HepG2 (cell line): Measurements from ENCODE around the gene LEMD2. TPM values are rescaled to one million over a fixed set of nuclear protein-coding genes. Genes with fewer than 3 reads are reported as not detected.

Source experiments
- CHD2 ChIP-seq: IDR thresholded peaks from 2 replicates; pipeline ENCODE4 v1.6.1; 2011; ENCODE audit warnings: low read depth, low read length, improper control_type of control experiment
- KAT2B ChIP-seq: fragments of 150-350 bp; IDR thresholded peaks from 2 replicates; pipeline ENCODE4 v1.6.1; 2014; ENCODE audit warnings: low read depth, low read length, borderline replicate concordance
- POLR2A ChIP-seq, 2 experiments: IDR thresholded peaks; 2 replicates each; pipeline ENCODE4 v1.6.1; 2011; ENCODE audit warnings: low read depth in 2 of 2, low read length in 2 of 2, mild to moderate bottlenecking in 1 of 2, moderate library complexity in 1 of 2; ENCODE audit not compliant: insufficient read depth in 1 of 2
- YEATS2 ChIP-seq: sonication (generic); formaldehyde crosslinking; IDR thresholded peaks from 2 replicates; pipeline ENCODE4 v1.4.0; 2020; ENCODE audit warnings: missing genetic modification reagents, borderline replicate concordance
- ZBTB42 ChIP-seq: sonication (generic); formaldehyde crosslinking; IDR thresholded peaks from 2 replicates; pipeline ENCODE4 v1.5.0; 2020; ENCODE audit warnings: mild to moderate bottlenecking, missing genetic modification reagents
- ZFX ChIP-seq: sonication (generic); formaldehyde crosslinking; IDR thresholded peaks from 2 replicates; pipeline ENCODE4 v1.4.0; 2020; ENCODE audit warnings: mild to moderate bottlenecking, low read depth, missing genetic modification reagents, moderate library complexity
- ZNF256 ChIP-seq: sonication (generic); formaldehyde crosslinking; conservative IDR thresholded peaks from 2 replicates; pipeline ENCODE4 v1.4.0; 2020; ENCODE audit warnings: missing genetic modification reagents
- ZNF331 ChIP-seq: sonication (generic); formaldehyde crosslinking; IDR thresholded peaks from 2 replicates; pipeline ENCODE4 v1.4.0; 2020; ENCODE audit warnings: missing genetic modification reagents
- ZNF546 ChIP-seq: sonication (generic); formaldehyde crosslinking; conservative IDR thresholded peaks from 2 replicates; pipeline ENCODE4 v1.8.1; 2023; ENCODE audit warnings: mild to moderate bottlenecking, missing genetic modification reagents
- ZNF550 ChIP-seq: sonication (generic); formaldehyde crosslinking; IDR thresholded peaks from 2 replicates; pipeline ENCODE4 v1.4.0; 2020; ENCODE audit warnings: mild to moderate bottlenecking, missing genetic modification reagents, borderline replicate concordance
- ZNF792 ChIP-seq: IDR thresholded peaks from 2 replicates; pipeline ENCODE4 v1.6.1; 2016
- ZNF878 ChIP-seq: sonication (generic); formaldehyde crosslinking; IDR thresholded peaks from 2 replicates; pipeline ENCODE4 v1.8.1; 2023; ENCODE audit warnings: mild to moderate bottlenecking, missing genetic modification reagents, moderate library complexity
- polyA plus RNA-seq, 8 experiments: library from polyadenylated mRNA; depleted of rRNA in 3 of 8; stranded (reverse) in 7 of 8; unstranded in 1 of 8; fragments of >200 nt; fragmentation: Illumina TruSeq in 4 of 8; extraction: Trizol in 4 of 8; gene quantifications; 2 replicates each; pipeline versions ENCODE4 v1.2.1 to v1.2.3, GENCODE V29; 2011 to 2016; ENCODE audit warnings: low read depth in 4 of 8, missing spikeins in 1 of 8, mixed read lengths in 1 of 8; ENCODE audit not compliant: insufficient read depth in 1 of 8
- total RNA-seq, 5 experiments: library from RNA; depleted of rRNA; stranded (reverse); fragments of >200 nt; fragmentation: Illumina TruSeq; extraction: Trizol; gene quantifications; 2 replicates each; pipeline ENCODE4 v1.2.3, GENCODE V29; 2016; ENCODE audit warnings: low read depth in 1 of 5
- TF ChIP-seq, protein P1 (sequence below): sonication (generic); formaldehyde crosslinking; IDR thresholded peaks from 2 replicates; pipeline ENCODE4 v1.4.0; 2020; ENCODE audit warnings: missing genetic modification reagents
- TF ChIP-seq, protein P2 (sequence below): sonication (generic); formaldehyde crosslinking; IDR thresholded peaks from 2 replicates; pipeline ENCODE4 v1.8.0; 2022; ENCODE audit warnings: missing genetic modification reagents, low read depth, mild to moderate bottlenecking, borderline replicate concordance
- TF ChIP-seq, protein P3 (sequence below): sonication (generic); formaldehyde crosslinking; IDR thresholded peaks from 2 replicates; pipeline ENCODE4 v1.8.0; 2022; ENCODE audit warnings: mild to moderate bottlenecking, missing genetic modification reagents, borderline replicate concordance
- TF ChIP-seq, protein P4 (sequence below): IDR thresholded peaks from 2 replicates; pipeline ENCODE4 v1.6.1; 2016
- TF ChIP-seq, protein P5 (sequence below): sonication (generic); formaldehyde crosslinking; IDR thresholded peaks from 2 replicates; pipeline ENCODE4 v1.5.1; 2020; ENCODE audit warnings: missing genetic modification reagents, mild to moderate bottlenecking, borderline replicate concordance
- TF ChIP-seq, protein P6 (sequence below): sonication (generic); formaldehyde crosslinking; IDR thresholded peaks from 2 replicates; pipeline ENCODE4 v1.8.1; 2023; ENCODE audit warnings: mild to moderate bottlenecking, missing genetic modification reagents

LEMD2 gene
- total and polyA plus RNA-seq, 2 of the 13 experiments (the other 11 are each of a cell fraction or from before 2014, with no cell fraction given) = 45.2 to 62.9 TPM

DNA sequence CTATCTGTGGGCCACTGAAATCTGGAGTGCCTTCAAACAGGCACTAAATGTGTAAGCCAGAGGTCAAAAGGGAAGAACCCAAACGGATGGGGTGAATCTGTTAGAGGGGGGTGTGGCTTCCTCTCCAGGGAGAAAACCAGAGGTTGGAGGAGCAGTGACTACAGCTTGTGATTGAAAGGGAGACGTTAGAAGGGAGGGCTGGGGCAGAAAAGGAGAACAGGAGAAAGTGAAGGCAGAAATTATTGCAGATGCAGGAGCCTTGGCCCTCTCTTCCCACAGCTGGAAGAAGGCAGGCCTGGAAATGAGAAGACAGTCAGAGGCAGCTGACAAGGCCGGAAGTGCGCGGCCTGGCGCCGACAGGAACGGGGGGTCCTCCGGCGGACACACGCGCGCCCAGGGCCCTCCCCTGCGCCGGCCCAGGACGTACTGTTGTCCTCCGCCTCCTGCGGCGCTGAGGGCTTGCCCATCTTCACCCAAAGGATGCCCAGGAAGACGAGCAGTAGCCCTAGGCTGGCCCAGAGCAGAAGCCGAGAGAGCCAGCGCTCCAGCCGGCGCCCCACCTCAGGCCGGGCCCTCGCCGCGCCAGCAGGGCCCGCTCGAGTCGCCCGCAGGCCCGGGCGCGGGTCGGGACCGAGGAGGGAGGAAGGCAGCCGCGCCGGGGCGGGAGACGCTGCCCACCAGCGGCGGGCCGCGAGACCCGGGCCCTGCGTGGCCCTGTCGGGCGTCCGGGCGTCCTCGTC, 806 bp downstream of the LEMD2 start (continued):
- TF ChIP-seq, protein P1, sequence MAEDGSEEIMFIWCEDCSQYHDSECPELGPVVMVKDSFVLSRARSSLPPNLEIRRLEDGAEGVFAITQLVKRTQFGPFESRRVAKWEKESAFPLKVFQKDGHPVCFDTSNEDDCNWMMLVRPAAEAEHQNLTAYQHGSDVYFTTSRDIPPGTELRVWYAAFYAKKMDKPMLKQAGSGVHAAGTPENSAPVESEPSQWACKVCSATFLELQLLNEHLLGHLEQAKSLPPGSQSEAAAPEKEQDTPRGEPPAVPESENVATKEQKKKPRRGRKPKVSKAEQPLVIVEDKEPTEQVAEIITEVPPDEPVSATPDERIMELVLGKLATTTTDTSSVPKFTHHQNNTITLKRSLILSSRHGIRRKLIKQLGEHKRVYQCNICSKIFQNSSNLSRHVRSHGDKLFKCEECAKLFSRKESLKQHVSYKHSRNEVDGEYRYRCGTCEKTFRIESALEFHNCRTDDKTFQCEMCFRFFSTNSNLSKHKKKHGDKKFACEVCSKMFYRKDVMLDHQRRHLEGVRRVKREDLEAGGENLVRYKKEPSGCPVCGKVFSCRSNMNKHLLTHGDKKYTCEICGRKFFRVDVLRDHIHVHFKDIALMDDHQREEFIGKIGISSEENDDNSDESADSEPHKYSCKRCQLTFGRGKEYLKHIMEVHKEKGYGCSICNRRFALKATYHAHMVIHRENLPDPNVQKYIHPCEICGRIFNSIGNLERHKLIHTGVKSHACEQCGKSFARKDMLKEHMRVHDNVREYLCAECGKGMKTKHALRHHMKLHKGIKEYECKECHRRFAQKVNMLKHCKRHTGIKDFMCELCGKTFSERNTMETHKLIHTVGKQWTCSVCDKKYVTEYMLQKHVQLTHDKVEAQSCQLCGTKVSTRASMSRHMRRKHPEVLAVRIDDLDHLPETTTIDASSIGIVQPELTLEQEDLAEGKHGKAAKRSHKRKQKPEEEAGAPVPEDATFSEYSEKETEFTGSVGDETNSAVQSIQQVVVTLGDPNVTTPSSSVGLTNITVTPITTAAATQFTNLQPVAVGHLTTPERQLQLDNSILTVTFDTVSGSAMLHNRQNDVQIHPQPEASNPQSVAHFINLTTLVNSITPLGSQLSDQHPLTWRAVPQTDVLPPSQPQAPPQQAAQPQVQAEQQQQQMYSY (CRISPR knock-in tag) = no peak
- TF ChIP-seq ZNF331 (peak; percentile 33; the same call in 1 of the 2 replicates), ZNF546 (CRISPR knock-in tag) (0 out of 2 replicates have a peak, but pooled peaks have one; percentile 8), ZNF878 (CRISPR knock-in tag) (no peak), ZBTB42 (CRISPR knock-in tag) (no peak), ZNF256 (CRISPR knock-in tag) (no peak), ZNF792 (CRISPR knock-in tag) (peak; percentile 35; the same call in 1 of the 2 replicates), ZNF550 (CRISPR knock-in tag) (no peak), POLR2A (IDR thresholded peaks at IDR 0.05; ENCODE audit: insufficient read depth in 1 of 2, low read depth in 2 of 2, low read length in 2 of 2) (peak; percentile 67 to 74; a peak in 3 of 4 replicates), ZFX (CRISPR knock-in tag) (peak; percentile 69; the same call in 1 of the 2 replicates), YEATS2 (CRISPR knock-in tag) (peak; percentile 85; the same call in 1 of the 2 replicates), KAT2B (no peak), CHD2 (no peak)
- TF ChIP-seq, protein P2, sequence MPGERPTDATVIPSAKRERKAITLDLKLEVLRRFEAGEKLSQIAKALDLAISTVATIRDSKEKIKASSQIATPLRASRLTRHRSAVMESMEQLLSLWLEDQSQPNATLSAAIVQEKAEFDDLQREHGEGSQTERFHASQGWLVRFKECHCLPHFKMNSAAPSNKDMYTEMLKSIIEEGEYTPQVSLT (CRISPR knock-in tag) = no peak
- TF ChIP-seq, protein P3, sequence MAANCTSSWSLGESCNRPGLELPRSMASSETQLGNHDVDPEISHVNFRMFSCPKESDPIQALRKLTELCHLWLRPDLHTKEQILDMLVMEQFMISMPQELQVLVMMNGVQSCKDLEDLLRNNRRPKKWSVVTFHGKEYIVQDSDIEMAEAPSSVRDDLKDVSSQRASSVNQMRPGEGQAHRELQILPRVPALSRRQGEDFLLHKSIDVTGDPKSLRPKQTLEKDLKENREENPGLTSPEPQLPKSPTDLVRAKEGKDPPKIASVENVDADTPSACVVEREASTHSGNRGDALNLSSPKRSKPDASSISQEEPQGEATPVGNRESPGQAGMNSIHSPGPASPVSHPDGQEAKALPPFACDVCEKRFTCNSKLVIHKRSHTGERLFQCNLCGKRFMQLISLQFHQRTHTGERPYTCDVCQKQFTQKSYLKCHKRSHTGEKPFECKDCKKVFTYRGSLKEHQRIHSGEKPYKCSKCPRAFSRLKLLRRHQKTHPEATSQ = peak; percentile 78; the same call in 1 of the 2 replicates
- TF ChIP-seq, protein P4, sequence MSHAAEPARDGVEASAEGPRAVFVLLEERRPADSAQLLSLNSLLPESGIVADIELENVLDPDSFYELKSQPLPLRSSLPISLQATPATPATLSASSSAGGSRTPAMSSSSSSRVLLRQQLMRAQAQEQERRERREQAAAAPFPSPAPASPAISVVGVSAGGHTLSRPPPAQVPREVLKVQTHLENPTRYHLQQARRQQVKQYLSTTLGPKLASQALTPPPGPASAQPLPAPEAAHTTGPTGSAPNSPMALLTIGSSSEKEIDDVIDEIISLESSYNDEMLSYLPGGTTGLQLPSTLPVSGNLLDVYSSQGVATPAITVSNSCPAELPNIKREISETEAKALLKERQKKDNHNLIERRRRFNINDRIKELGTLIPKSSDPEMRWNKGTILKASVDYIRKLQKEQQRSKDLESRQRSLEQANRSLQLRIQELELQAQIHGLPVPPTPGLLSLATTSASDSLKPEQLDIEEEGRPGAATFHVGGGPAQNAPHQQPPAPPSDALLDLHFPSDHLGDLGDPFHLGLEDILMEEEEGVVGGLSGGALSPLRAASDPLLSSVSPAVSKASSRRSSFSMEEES (CRISPR knock-in tag) = peak; percentile 65
- TF ChIP-seq, protein P5, sequence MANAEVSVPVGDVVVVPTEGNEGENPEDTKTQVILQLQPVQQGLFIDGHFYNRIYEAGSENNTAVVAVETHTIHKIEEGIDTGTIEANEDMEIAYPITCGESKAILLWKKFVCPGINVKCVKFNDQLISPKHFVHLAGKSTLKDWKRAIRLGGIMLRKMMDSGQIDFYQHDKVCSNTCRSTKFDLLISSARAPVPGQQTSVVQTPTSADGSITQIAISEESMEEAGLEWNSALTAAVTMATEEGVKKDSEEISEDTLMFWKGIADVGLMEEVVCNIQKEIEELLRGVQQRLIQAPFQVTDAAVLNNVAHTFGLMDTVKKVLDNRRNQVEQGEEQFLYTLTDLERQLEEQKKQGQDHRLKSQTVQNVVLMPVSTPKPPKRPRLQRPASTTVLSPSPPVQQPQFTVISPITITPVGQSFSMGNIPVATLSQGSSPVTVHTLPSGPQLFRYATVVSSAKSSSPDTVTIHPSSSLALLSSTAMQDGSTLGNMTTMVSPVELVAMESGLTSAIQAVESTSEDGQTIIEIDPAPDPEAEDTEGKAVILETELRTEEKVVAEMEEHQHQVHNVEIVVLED (CRISPR knock-in tag) = peak; percentile 76
- TF ChIP-seq, protein P6, sequence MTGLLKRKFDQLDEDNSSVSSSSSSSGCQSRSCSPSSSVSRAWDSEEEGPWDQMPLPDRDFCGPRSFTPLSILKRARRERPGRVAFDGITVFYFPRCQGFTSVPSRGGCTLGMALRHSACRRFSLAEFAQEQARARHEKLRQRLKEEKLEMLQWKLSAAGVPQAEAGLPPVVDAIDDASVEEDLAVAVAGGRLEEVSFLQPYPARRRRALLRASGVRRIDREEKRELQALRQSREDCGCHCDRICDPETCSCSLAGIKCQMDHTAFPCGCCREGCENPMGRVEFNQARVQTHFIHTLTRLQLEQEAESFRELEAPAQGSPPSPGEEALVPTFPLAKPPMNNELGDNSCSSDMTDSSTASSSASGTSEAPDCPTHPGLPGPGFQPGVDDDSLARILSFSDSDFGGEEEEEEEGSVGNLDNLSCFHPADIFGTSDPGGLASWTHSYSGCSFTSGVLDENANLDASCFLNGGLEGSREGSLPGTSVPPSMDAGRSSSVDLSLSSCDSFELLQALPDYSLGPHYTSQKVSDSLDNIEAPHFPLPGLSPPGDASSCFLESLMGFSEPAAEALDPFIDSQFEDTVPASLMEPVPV = no peak; the same call in 1 of the 2 replicates
